H1 (cell line): Measurements from ENCODE around the gene AHNAK2. TPM values are rescaled to one million over a fixed set of nuclear protein-coding genes. Genes with fewer than 3 reads are reported as not detected.

Source experiments
- CBX8 ChIP-seq: fragments of 300-800, 300-1000 bp; sonication (generic); IDR thresholded peaks from 2 replicates; pipeline ENCODE4 v1.7.1; 2016; ENCODE audit warnings: low read depth, low read length, borderline replicate concordance
- CHD1 ChIP-seq: IDR thresholded peaks from 2 replicates; pipeline ENCODE4 v1.6.1; 2012; ENCODE audit warnings: low read depth, low read length, improper control_type of control experiment
- CTBP2 ChIP-seq: IDR thresholded peaks from 2 replicates; pipeline ENCODE4 v1.7.0; 2011; ENCODE audit warnings: borderline replicate concordance, mild to moderate bottlenecking, moderate library complexity, mixed read lengths, low read length; ENCODE audit not compliant: insufficient read depth, insufficient read length
- JUND ChIP-seq: IDR thresholded peaks from 2 replicates; pipeline ENCODE4 v1.6.1; 2011; ENCODE audit warnings: mild to moderate bottlenecking, improper control_type of control experiment, low read length
- KDM4A ChIP-seq: IDR thresholded peaks from one replicate; pipeline ENCODE4 v1.7.1; 2012; ENCODE audit warnings: low read depth, mild to moderate bottlenecking, moderate library complexity, low read length, inconsistent platforms; ENCODE audit not compliant: severe bottlenecking
- NRF1 ChIP-seq: IDR thresholded peaks from 2 replicates; pipeline ENCODE4 v1.6.1; 2011; ENCODE audit warnings: mild to moderate bottlenecking, low read depth, low read length, improper control_type of control experiment
- SIN3A ChIP-seq, 2 experiments: IDR thresholded peaks in 1 of 2; conservative IDR thresholded peaks in 1 of 2; 2 replicates each; pipeline ENCODE4 v1.6.1; 2011 to 2012; ENCODE audit warnings: low read length in 2 of 2, improper control_type of control experiment in 1 of 2, low read depth in 1 of 2, mild to moderate bottlenecking in 1 of 2
- SUZ12 ChIP-seq: fragments of 200-600 bp; sonication (generic); IDR thresholded peaks from 2 replicates; pipeline ENCODE4 v1.6.1; 2012; ENCODE audit warnings: mild to moderate bottlenecking, inconsistent platforms, low read length, moderate library complexity, mixed read lengths
- TAF1 ChIP-seq: IDR thresholded peaks from 2 replicates; pipeline ENCODE4 v1.6.1; 2011; ENCODE audit warnings: mild to moderate bottlenecking, low read depth, low read length
- USF2 ChIP-seq: IDR thresholded peaks from 2 replicates; pipeline ENCODE4 v1.6.1; 2011; ENCODE audit warnings: low read length, improper control_type of control experiment
- YY1 ChIP-seq: IDR thresholded peaks from 2 replicates; pipeline ENCODE4 v1.6.1; 2011; ENCODE audit warnings: low read depth, mild to moderate bottlenecking, low read length
- polyA plus RNA-seq, 7 experiments: library from polyadenylated mRNA; depleted of rRNA in 3 of 7; stranded (reverse) in 5 of 7; unstranded in 2 of 7; fragments of >200 nt in 5 of 7; fragments of 200-250 nt in 2 of 7; gene quantifications; 1 replicate in 5 of 7; 2 replicates in 1 of 7; 4 replicates in 1 of 7; pipeline versions ENCODE4 v1.2.1 to v1.2.3, GENCODE V29; 2011 to 2013; ENCODE audit warnings: missing spikeins in 2 of 7, mixed read lengths in 2 of 7
- total RNA-seq: library from RNA; stranded (reverse); fragmentation: NEBNext Ultra II Directional; extraction: Animal tissue kit (Norgen Biotek cat#: 25700); gene quantifications from 2 replicates; pipeline ENCODE4 v1.2.1, GENCODE V29; 2021

The AHNAK2 gene
- total and polyA plus RNA-seq, 2 of the 8 experiments (the other 6 are each of a cell fraction or from before 2014, with no cell fraction given): 0.95 to 2.0 TPM

GRCh38 chr14:104972301-104973134 lies 5.7 kb downstream of the AHNAK2 start (continued):
- TF ChIP-seq SIN3A (conservative IDR thresholded peaks at IDR 0.05 in 1 of 2, IDR thresholded peaks at IDR 0.05 in 1 of 2; ENCODE audit: low read depth in 1 of 2, low read length in 2 of 2) (no peak), USF2 (no peak), NRF1 (no peak), SUZ12 (no peak), CBX8 (no peak), JUND (no peak), CTBP2 (no peak), CHD1 (no peak), TAF1 (no peak), KDM4A (no peak), YY1 (no peak)
